Measurements from ENCODE around the gene EPHB1.
A peak's percentile ranks its signal among the peaks of the same experiment; 100 is the strongest.

Gene EPHB1

DNA sequence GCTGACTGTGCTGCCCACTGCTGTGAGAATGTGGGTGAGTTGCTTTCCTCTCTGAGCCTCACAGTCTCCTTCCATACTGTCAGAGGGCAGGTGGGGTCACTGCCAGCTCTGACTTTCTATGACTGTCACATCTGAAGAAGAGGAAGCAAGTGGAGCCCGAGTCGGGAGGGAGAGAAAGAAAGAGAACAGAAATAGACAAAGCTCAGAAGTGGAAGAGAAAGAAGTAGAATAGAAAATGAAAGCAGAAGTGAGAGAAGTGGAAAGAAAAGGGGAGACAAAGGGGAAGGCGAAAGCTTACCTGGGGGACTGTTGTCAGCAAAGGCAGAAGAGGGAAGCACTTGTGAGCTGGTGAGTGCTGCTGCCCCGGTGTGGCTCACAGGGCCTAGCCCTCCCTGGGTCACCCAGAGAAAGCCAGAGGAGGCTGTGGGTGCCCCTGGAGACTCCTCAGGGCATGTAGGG, 57.9 kb downstream of the EPHB1 start:
- DNase-seq: no peak

DNA sequence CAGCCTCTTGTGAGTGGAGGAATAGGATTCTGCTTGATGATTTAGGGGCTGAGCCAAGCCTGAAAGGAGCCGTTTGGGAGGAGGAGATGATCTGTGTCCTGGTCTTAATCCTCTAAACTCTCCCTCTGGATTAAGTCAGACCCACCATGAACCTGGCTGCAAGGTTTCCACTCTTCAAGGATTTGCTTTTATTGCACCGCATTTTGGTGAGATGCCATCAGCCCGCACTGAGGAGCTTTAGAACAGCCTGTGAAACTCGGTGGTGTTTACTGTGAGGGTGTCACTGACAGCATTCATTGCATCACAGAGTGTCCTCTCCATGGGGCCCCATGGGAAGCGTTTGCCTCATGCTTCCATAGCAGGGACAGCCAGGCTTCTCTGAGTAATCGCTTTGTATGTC, 59.2 kb downstream of the EPHB1 start:
- peak in 1 of 2 experiments; percentile 48 for DNase-seq

- no peak for DNase-seq
Observed at GRCh38 chr3:134857356-134857755, 62.3 kb downstream of the EPHB1 start.

DNA sequence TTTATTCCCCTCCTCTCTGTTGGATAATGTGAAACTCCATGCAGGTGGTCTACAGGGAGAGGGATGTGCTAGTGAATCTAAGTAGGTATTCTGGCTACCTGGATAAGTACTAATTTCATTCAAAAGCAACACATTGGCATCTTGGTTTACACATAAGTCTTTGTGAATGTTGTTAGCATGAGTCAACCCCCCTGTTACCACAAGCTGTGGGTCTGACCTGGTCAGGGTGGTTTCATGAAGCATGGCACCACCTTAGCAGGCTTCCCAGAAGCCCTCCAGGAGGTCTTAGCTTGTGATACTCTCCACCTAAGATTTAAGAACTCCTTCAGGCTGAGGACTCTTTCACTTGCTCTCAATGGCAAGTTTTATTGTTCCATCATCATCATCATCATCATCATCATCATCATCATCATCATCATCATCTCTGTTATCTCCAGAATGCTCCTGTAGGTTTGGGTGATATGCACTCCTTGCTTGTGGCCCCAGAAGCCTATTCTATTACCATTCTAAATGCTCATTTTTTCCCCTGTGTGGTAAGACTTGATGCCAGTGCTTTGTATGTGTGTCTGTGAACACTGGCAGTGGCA, 62.8 kb downstream of the EPHB1 start:
- DNase-seq: no peak

DNA sequence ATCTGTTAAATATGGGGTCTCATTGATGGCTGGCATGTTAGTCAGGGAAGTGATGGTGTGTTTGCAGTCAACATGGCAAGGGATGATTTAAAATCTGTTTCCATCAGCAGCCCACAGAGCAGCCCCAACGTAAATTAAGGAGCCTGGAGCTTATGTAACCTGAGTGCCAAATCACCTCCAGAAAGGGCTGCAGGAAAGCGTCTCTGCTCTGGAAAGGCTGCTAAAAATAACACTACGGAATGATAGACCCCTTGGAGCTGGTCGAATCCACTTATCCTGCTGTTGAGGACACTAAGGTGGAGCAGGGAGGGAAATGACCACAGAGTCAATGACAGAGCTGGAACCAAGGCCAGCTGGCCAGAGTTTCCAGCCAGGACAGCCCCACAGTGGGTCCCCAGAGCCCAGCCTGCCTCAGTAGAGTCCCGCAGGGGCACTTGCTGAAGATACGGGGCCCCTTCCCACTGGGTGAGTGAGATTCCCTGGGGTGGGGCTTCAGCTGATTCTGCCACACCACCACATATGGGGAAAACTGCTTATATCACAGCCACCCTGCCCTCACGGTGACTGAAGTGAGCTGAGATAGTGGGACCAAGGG, 63.5 kb downstream of the EPHB1 start:
- no peak for DNase-seq

GRCh38 chr3:134859341-134859740, 64.3 kb downstream of the EPHB1 start:
- no peak for DNase-seq

DNA sequence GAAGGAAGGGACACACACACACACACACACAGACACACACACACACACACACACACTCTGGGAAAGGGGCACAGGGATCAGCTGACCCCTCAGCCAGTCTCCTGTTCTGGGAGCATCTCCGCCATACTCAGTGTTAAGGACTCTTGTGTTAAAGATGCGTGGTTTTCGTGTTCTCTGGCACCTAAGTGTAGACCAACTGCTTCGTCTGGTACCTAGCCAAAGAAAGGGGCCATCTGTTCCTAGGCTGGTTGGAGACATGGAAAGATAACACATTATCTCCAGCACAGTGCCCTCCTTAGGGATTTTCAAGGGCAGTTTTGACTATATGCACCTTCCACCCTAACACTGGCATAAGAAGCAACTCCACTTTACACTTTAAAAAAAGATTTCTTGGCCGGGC, 65.1 kb downstream of the EPHB1 start:
- DNase-seq: peak; percentile 40 to 78

GRCh38 chr3:134863915-134864314, 68.9 kb downstream of the EPHB1 start:
- no peak for DNase-seq

GRCh38 chr3:134864636-134865035, 69.6 kb downstream of the EPHB1 start:
- no peak for DNase-seq

- no peak for DNase-seq
Observed at GRCh38 chr3:134867277-134867676, 72.2 kb downstream of the EPHB1 start.

- no peak for DNase-seq
Observed at GRCh38 chr3:134869153-134869726, 74.2 kb downstream of the EPHB1 start.

- DNase-seq: no peak
Observed at GRCh38 chr3:134871818-134872217, 76.8 kb downstream of the EPHB1 start.

- no peak for DNase-seq
Observed at GRCh38 chr3:134872440-134873388, 77.7 kb downstream of the EPHB1 start.

GRCh38 chr3:134873789-134874188, 78.7 kb downstream of the EPHB1 start:
- no peak for DNase-seq

DNA sequence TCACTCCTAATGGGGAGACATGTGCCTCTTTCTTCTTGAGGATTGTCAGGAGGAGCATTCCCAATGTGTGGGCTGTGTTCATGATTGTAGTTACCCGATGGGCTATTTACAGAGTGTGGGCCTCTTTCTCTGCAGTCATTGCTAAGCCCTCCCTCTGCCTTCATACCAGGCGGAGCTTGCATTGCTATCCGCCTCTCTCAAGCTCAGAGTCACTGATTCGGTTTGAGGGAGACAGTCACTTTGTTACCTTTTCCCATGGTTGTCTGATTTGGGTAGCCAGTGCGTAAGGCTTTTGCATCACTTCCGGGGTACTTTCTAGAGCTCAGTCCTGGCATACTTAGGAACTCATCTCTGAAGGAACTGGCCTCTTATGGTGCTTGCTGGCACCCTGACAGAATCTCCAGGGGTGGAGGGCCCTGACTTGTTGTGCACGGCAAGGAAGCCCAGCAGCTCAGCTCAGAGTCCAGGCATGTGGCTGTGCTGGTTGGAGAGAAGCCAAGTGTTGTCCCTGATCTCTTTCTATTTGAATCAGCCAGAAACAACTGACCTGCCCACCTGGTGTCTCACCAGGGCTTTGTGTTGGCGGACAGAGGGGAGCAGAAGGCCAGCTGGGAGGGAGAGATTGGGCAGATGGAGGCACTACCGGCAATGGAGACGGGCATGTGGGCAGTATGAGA, 79.8 kb downstream of the EPHB1 start:
- DNase-seq: peak; percentile 64 to 97

DNA sequence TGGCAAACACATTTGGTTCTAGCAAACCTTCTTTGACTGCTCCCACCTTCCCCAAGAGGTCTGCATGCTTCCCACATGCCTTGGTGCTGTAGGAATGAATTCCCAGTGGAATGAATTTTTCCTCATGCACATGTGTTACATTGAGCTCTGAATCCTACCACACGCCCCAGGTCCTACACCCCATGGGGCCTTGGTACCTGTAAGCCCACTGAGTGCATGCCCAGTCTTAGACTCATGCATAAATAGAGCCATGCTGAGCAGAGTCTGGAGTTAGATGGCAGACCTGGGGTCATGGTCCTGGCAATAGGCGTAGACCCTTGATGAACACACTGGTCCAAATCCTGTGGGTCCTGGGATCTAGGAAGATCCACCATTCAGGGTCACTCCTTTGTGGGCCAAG, 81.8 kb downstream of the EPHB1 start:
- DNase-seq: no peak

DNA sequence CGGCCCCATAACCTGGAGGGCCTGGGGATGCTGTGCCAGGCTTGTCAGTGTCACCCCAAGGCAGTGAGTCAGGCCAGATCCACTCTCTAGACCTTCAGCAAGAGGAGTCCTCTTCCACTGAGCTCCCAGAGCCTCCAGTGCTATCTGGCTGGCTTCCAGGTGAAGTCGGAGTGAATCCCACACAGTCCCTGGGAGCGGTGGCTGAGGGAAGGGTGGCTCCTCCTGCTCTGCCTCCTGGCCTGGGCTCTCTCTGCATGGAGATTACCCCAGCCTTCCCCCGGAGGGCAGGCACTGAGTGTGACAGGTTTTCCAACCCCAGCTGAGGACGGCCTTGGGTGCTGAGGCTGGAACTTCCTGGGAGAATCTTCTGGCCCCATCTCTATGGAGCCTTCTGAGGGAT, 82.7 kb downstream of the EPHB1 start:
- no peak for DNase-seq

GRCh38 chr3:134879990-134880389, 84.9 kb downstream of the EPHB1 start:
- no peak for DNase-seq

- no peak for DNase-seq
Observed at GRCh38 chr3:134880431-134880830, 85.4 kb downstream of the EPHB1 start.

GRCh38 chr3:134881305-134881704, 86.2 kb downstream of the EPHB1 start:
- no peak for DNase-seq

DNA sequence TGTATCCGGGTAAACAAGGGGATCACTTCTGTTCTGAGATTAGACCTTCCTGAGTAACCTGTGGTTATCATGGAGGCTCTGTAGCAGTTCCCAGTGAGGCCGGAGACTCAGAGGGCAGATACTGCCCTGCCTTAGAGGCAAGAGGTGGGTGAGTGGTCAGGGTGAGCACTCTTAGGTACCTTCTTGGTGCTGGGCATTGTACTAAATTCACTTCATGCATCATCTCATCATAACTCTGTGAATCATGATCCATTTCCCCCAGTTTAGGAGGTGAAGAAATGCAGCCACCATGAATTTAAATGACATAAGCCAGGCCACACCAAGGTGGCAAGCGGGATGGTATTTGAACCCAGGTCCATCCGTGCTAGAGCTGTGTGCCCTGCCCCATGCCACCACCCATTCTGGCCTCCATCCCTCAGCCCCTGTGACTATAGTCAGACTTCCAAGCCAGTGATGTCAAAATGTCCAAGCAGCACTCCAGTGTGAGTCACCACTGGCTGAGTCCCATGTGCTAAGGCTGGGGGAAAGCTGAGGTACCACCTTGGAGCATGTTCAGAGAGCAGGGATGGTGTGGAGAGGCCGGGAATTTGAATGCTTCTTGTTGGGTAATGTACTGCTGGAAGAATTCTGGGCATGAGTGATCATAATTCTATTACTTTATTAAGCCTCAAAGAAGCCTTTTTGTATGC, 88.8 kb downstream of the EPHB1 start:
- DNase-seq: no peak

All from cerebellar nuclear complex (tissue), 1 donor.